CD14-positive monocyte (primary cell): ENCODE results near the gene COL5A2. TPM values are rescaled to one million over a fixed set of nuclear protein-coding genes. Genes with fewer than 3 reads are reported as not detected.

Experiments
- DNase-seq, 3 donors: peaks; one replicate each; pipeline ENCODE4 v3.0.0-alpha.2; 2011 to 2022
- H2AFZ ChIP-seq: 2 replicates; pipeline ENCODE4 v1.6.0; 2012; ENCODE audit warnings: mild to moderate bottlenecking, low read depth, low read length, inconsistent platforms; ENCODE audit not compliant: insufficient read depth, poor library complexity, severe bottlenecking
- H3K27ac ChIP-seq, 2 donors: 1 replicate in 1 of 2; 2 replicates in 1 of 2; pipeline ENCODE4 v1.5.1; 2012 to 2013; ENCODE audit warnings: low read length in 2 of 2, control low read depth in 1 of 2, inconsistent platforms in 1 of 2, low read depth in 1 of 2, mild to moderate bottlenecking in 1 of 2
- H3K27me3 ChIP-seq, 2 donors: one replicate each; pipeline versions ENCODE4 v1.6.0 to v1.6.1; 2011 to 2013; ENCODE audit warnings: low read length in 2 of 2; ENCODE audit not compliant: control insufficient read depth in 2 of 2, insufficient read depth in 2 of 2
- H3K36me3 ChIP-seq, 2 donors: replicated peaks in 1 of 2; 1 replicate in 1 of 2; 2 replicates in 1 of 2; pipeline versions ENCODE4 v1.5.1 to v1.6.1; 2012 to 2013; ENCODE audit warnings: low read length in 2 of 2, control low read depth in 1 of 2, inconsistent platforms in 1 of 2, mild to moderate bottlenecking in 1 of 2; ENCODE audit not compliant: insufficient read depth in 2 of 2, control insufficient read depth in 1 of 2
- H3K4me1 ChIP-seq, 2 donors: 1 replicate in 1 of 2; 2 replicates in 1 of 2; pipeline versions ENCODE4 v1.5.1 to v1.6.1; 2012 to 2013; ENCODE audit warnings: low read length in 2 of 2, control low read depth in 1 of 2, inconsistent platforms in 1 of 2, mild to moderate bottlenecking in 1 of 2, moderate library complexity in 1 of 2; ENCODE audit not compliant: insufficient read depth in 2 of 2, control insufficient read depth in 1 of 2
- H3K4me2 ChIP-seq: replicated peaks from 2 replicates; pipeline ENCODE3; 2012; ENCODE audit warnings: low read length, moderate library complexity, mild to moderate bottlenecking; ENCODE audit not compliant: poor library complexity, severe bottlenecking; ENCODE audit errors: extremely low read depth
- H3K4me3 ChIP-seq, 3 experiments: fragments of 200-600 bp in 1 of 3; sonication (generic) in 1 of 3; replicated peaks in 1 of 3; 1 replicate in 2 of 3; 2 replicates in 1 of 3; pipeline ENCODE4 v1.5.1; 2011 to 2013; ENCODE audit warnings: low read length in 3 of 3, mild to moderate bottlenecking in 3 of 3, control low read depth in 2 of 3, low read depth in 2 of 3, inconsistent platforms in 1 of 3, moderate library complexity in 1 of 3
- H3K79me2 ChIP-seq: 2 replicates; pipeline ENCODE4 v1.6.0; 2012; ENCODE audit warnings: mild to moderate bottlenecking, control low read depth, inconsistent platforms, low read length, moderate library complexity; ENCODE audit not compliant: insufficient read depth
- H3K9ac ChIP-seq: 2 replicates; pipeline ENCODE4 v1.6.0; 2017; ENCODE audit warnings: low read length, mild to moderate bottlenecking; ENCODE audit not compliant: insufficient read depth, poor library complexity, severe bottlenecking
- H3K9me3 ChIP-seq, 2 donors: replicated peaks in 1 of 2; 1 replicate in 1 of 2; 2 replicates in 1 of 2; pipeline versions ENCODE4 v1.5.1 to v1.6.1; 2012 to 2013; ENCODE audit warnings: low read length in 2 of 2, control low read depth in 1 of 2; ENCODE audit not compliant: control insufficient read depth in 1 of 2, insufficient read depth in 1 of 2
- H4K20me1 ChIP-seq: 2 replicates; pipeline ENCODE4 v1.6.0; 2012; ENCODE audit warnings: mild to moderate bottlenecking, low read length, control low read depth, moderate library complexity; ENCODE audit not compliant: insufficient read depth
- H3K27ac Mint-ChIP-seq, 7 donors: one replicate each; pipeline ENCODE4 v1.8.0; 2020; ENCODE audit warnings: mild to moderate bottlenecking in 7 of 7, mixed read lengths in 7 of 7, moderate library complexity in 6 of 7, inconsistent platforms in 2 of 7
- H3K27me3 Mint-ChIP-seq, 3 donors: one replicate each; pipeline ENCODE4 v1.8.0; 2021 to 2022; ENCODE audit warnings: low read depth in 3 of 3, mild to moderate bottlenecking in 3 of 3, mixed read lengths in 3 of 3, moderate library complexity in 3 of 3, inconsistent platforms in 1 of 3
- H3K36me3 Mint-ChIP-seq, 2 donors: one replicate each; pipeline ENCODE4 v1.8.0; 2020; ENCODE audit warnings: mixed read lengths in 2 of 2, inconsistent platforms in 1 of 2, mild to moderate bottlenecking in 1 of 2
- H3K4me1 Mint-ChIP-seq: one replicate; pipeline ENCODE4 v1.8.0; 2020; ENCODE audit warnings: mild to moderate bottlenecking, mixed read lengths
- H3K4me3 Mint-ChIP-seq, 2 donors: one replicate each; pipeline ENCODE4 v1.8.0; 2020; ENCODE audit warnings: mild to moderate bottlenecking in 2 of 2, mixed read lengths in 2 of 2, moderate library complexity in 1 of 2
- H3K9me3 Mint-ChIP-seq, 7 donors: one replicate each; pipeline ENCODE4 v1.8.0; 2020 to 2022; ENCODE audit warnings: mixed read lengths in 7 of 7, mild to moderate bottlenecking in 6 of 7, moderate library complexity in 6 of 7, inconsistent platforms in 2 of 7
- CTCF ChIP-seq: fragments of 200-600 bp; IDR thresholded peaks from one replicate; pipeline ENCODE4 v1.8.0; 2022; ENCODE audit warnings: antibody characterized with exemption, mild to moderate bottlenecking
- WGBS: methylation state at CpG from one replicate; pipeline ENCODE4 v1.1.5; 2013; ENCODE audit warnings: missing lambda C conversion rate; ENCODE audit not compliant: insufficient coverage; 5-methylcytosine and 5-hydroxymethylcytosine counted together
- intact Hi-C, 2 donors: fragments of 100-400 bp; cut with micrococcal nuclease; formaldehyde crosslinking; loops; one replicate each; pipeline versions ENCODE4 v1.15.0 to v1.15.1; 2023
- polyA plus RNA-seq, 3 donors: library from polyadenylated mRNA; depleted of rRNA in 1 of 3; unstranded in 2 of 3; stranded (reverse) in 1 of 3; fragments of 300-500 nt in 2 of 3; fragments of >200 nt in 1 of 3; fragmentation: Illumina TruSeq in 2 of 3; gene quantifications; 1 replicate in 2 of 3; 2 replicates in 1 of 3; pipeline ENCODE4 v1.2.3, GENCODE V29; 2012 to 2021

Gene COL5A2
- polyA plus RNA-seq, 3 donors, result 0.13 TPM; not detected in 2

GRCh38 chr2:189147989-189148388 lies 31.6 kb downstream of the COL5A2 start:
- Histone ChIP-seq H4K20me1 (no peaks in the 10 kb centered on the region), H3K4me3 (no peak overlapping the region), H3K9me3 (no peaks in the 10 kb centered on the region), H3K79me2 (no peaks in the 10 kb centered on the region), H2AFZ (no peak overlapping the region), H3K4me2 (no peak overlapping the region), H3K36me3 (no peaks in the 10 kb centered on the region), H3K27ac (no peak overlapping the region), H3K4me1 (no peaks in the 10 kb centered on the region), H3K9ac (no peak overlapping the region), H3K27me3 (no peaks in the 10 kb centered on the region)
- H3K27me3 Mint-ChIP-seq, result peaks cover 0 to 4% (median 1%) of the 10 kb centered on the region in 3 donors
- no peaks in the 10 kb centered on the region for H3K4me1 Mint-ChIP-seq
- WGBS, result no CpG with 5 or more reads among the region's 1 CpG
- no peak overlapping the region for H3K27ac Mint-ChIP-seq
- no peaks in the 10 kb centered on the region for H3K36me3 Mint-ChIP-seq
- no peaks in the 10 kb centered on the region for H3K9me3 Mint-ChIP-seq
- TF ChIP-seq CTCF, result no peak
- no peak overlapping the region for H3K4me3 Mint-ChIP-seq
- intact Hi-C loops, result no loop called here
- DNase-seq, result no peak

GRCh38 chr2:189147361-189147760 lies 32.2 kb downstream of the COL5A2 start:
- no CpG with 5 or more reads among the region's 2 CpGs for WGBS
- no peaks in the 10 kb centered on the region for H3K9me3 Mint-ChIP-seq
- H3K36me3 Mint-ChIP-seq, result no peaks in the 10 kb centered on the region
- TF ChIP-seq CTCF, result no peak
- no peak overlapping the region for H3K4me3 Mint-ChIP-seq
- no peaks in the 10 kb centered on the region for H3K4me1 Mint-ChIP-seq
- Histone ChIP-seq H3K9me3 (no peaks in the 10 kb centered on the region), H3K27ac (no peak overlapping the region), H3K4me3 (no peak overlapping the region), H3K4me1 (no peaks in the 10 kb centered on the region), H3K9ac (no peak overlapping the region), H3K36me3 (no peaks in the 10 kb centered on the region), H3K27me3 (no peaks in the 10 kb centered on the region), H2AFZ (no peak overlapping the region), H3K4me2 (no peak overlapping the region), H4K20me1 (no peaks in the 10 kb centered on the region), H3K79me2 (no peaks in the 10 kb centered on the region)
- H3K27me3 Mint-ChIP-seq, result peaks cover 0 to 4% (median 1%) of the 10 kb centered on the region in 3 donors
- DNase-seq, result no peak
- intact Hi-C loops, result no loop called here
- H3K27ac Mint-ChIP-seq, result no peak overlapping the region
